Lung (tissue), 12 donors: ENCODE data around the gene SLC35E4. TPM values are rescaled to one million over a fixed set of nuclear protein-coding genes. Genes with fewer than 3 reads are reported as not detected.
"Not testable (repeated sequence)": the region's sequence is repeated elsewhere in the genome, so short reads cannot be mapped to it uniquely, and the experiment has no call there.

ENCODE experiments used
- ATAC-seq: fragments of 200-7000 bp; cut with Tn5 transposase; one replicate; pipeline ENCODE4 v1.9.1; 2020; ENCODE audit warnings: moderate number of reproducible peaks; ENCODE audit not compliant: insufficient read depth, low FRiP score
- DNase-seq, 3 donors: peaks; one replicate each; pipeline ENCODE4 v3.0.0-alpha.2; 2013 to 2017
- H3K27ac ChIP-seq, 2 donors: one replicate each; pipeline ENCODE4 v1.5.1; 2013; ENCODE audit warnings: mild to moderate bottlenecking in 2 of 2, moderate library complexity in 2 of 2, control low read depth in 1 of 2, inconsistent platforms in 1 of 2, low read depth in 1 of 2, low read length in 1 of 2
- H3K27me3 ChIP-seq, 3 donors: one replicate each; pipeline ENCODE4 v1.5.1; 2013; ENCODE audit warnings: low read length in 2 of 3; ENCODE audit not compliant: control insufficient read depth in 3 of 3, insufficient read depth in 3 of 3
- H3K36me3 ChIP-seq, 4 donors: one replicate each; pipeline ENCODE4 v1.5.1; 2013; ENCODE audit warnings: low read length in 4 of 4, mild to moderate bottlenecking in 1 of 4, moderate library complexity in 1 of 4; ENCODE audit not compliant: control insufficient read depth in 4 of 4, insufficient read depth in 4 of 4
- H3K4me1 ChIP-seq, 5 donors: one replicate each; pipeline ENCODE4 v1.5.1; 2013; ENCODE audit warnings: low read length in 5 of 5, mild to moderate bottlenecking in 2 of 5, moderate library complexity in 1 of 5; ENCODE audit not compliant: control insufficient read depth in 5 of 5, insufficient read depth in 5 of 5
- H3K4me3 ChIP-seq: one replicate; pipeline ENCODE4 v1.5.1; 2013; ENCODE audit warnings: mild to moderate bottlenecking, control low read depth, moderate library complexity
- H3K9ac ChIP-seq, 2 donors: one replicate each; pipeline ENCODE4 v1.5.1; 2013; ENCODE audit warnings: low read length in 2 of 2, control low read depth in 1 of 2; ENCODE audit not compliant: insufficient read depth in 1 of 2
- H3K9me3 ChIP-seq, 4 donors: one replicate each; pipeline ENCODE4 v1.5.1; 2013; ENCODE audit warnings: low read length in 3 of 4, mild to moderate bottlenecking in 1 of 4, moderate library complexity in 1 of 4; ENCODE audit not compliant: control insufficient read depth in 4 of 4, insufficient read depth in 3 of 4
- WGBS, 2 donors: extraction: QIAGEN DNeasy Blood & Tissue Kit; methylation state at CpG; one replicate each; pipeline ENCODE4 v1.1.7; 2013; 5-methylcytosine and 5-hydroxymethylcytosine counted together
- polyA plus RNA-seq, 2 donors: library from polyadenylated mRNA; stranded (reverse); fragments of 200-250 nt; gene quantifications; one replicate each; pipeline ENCODE4 v1.2.1, GENCODE V29; 2013
- total RNA-seq, 2 donors: library from RNA; depleted of rRNA in 1 of 2; stranded (reverse); fragments of >200 nt in 1 of 2; gene quantifications; one replicate each; pipeline ENCODE4 v1.2.1, GENCODE V29; 2014 to 2021
- TF ChIP-seq, protein P1 (sequence below): IDR thresholded peaks from 2 replicates; pipeline ENCODE4 v1.5.1; 2012; ENCODE audit warnings: mild to moderate bottlenecking; ENCODE audit errors: control extremely low read depth, extremely low read depth
- donor health status: control.
- donor health status: control.
- donor health status: Bipolar disorder and iron deficiency.
- donor health status: healthy.
- donor health status: DM: yes; HTN: yes; CAD: no.

Gene SLC35E4
- total and polyA plus RNA-seq, 4 donors, result 1.6 to 4.8 (median 3.2) TPM

DNA sequence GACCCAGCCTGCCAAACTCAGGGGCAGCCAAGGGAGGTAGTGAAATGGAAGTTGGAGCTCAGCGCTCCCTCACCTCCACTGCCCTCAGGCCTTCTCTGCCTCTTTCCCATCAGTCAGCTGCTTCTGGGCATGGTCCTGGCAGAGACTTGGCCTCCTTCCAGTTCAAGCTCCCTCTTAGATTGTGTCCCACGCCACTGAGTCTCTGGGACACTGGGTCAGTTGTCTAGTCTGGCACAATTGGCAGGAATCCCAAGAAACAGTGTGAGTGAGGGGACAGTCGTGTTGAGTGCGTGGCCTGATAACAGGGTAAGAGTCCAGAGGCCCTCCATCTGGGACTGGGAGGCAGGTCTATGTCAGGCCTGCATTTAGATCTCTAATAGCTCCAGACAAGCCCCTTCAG, 7.1 kb upstream of the SLC35E4 start:
- WGBS, 2 donors, result 70 to 81% methylated on average over 4 of the region's 4 CpGs
- no peak overlapping the region for H3K9ac ChIP-seq
- TF ChIP-seq, protein P1, sequence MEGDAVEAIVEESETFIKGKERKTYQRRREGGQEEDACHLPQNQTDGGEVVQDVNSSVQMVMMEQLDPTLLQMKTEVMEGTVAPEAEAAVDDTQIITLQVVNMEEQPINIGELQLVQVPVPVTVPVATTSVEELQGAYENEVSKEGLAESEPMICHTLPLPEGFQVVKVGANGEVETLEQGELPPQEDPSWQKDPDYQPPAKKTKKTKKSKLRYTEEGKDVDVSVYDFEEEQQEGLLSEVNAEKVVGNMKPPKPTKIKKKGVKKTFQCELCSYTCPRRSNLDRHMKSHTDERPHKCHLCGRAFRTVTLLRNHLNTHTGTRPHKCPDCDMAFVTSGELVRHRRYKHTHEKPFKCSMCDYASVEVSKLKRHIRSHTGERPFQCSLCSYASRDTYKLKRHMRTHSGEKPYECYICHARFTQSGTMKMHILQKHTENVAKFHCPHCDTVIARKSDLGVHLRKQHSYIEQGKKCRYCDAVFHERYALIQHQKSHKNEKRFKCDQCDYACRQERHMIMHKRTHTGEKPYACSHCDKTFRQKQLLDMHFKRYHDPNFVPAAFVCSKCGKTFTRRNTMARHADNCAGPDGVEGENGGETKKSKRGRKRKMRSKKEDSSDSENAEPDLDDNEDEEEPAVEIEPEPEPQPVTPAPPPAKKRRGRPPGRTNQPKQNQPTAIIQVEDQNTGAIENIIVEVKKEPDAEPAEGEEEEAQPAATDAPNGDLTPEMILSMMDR, result no peak
- no peaks in the 10 kb centered on the region for H3K9me3 ChIP-seq
- H3K27me3 ChIP-seq, result no peaks in the 10 kb centered on the region
- no peak overlapping the region for H3K4me3 ChIP-seq
- no peak overlapping the region for H3K27ac ChIP-seq
- H3K4me1 ChIP-seq, result no peaks in the 10 kb centered on the region
- H3K36me3 ChIP-seq, result no peaks in the 10 kb centered on the region
- ATAC-seq (no peak), DNase-seq (no peak)

GRCh38 chr22:30631469-30631868, 4.1 kb upstream of the SLC35E4 start:
- 96% methylated on average over 14 to 25 of the region's 31 CpGs for WGBS, 2 donors
- not testable (repeated sequence) for H3K4me3 ChIP-seq, H3K36me3 ChIP-seq, H3K27me3 ChIP-seq, H3K27ac ChIP-seq, H3K9me3 ChIP-seq, ATAC-seq, DNase-seq, H3K9ac ChIP-seq
- peaks cover 0 to 14% (median 3%) of the 10 kb centered on the region in 5 donors for H3K4me1 ChIP-seq

DNA sequence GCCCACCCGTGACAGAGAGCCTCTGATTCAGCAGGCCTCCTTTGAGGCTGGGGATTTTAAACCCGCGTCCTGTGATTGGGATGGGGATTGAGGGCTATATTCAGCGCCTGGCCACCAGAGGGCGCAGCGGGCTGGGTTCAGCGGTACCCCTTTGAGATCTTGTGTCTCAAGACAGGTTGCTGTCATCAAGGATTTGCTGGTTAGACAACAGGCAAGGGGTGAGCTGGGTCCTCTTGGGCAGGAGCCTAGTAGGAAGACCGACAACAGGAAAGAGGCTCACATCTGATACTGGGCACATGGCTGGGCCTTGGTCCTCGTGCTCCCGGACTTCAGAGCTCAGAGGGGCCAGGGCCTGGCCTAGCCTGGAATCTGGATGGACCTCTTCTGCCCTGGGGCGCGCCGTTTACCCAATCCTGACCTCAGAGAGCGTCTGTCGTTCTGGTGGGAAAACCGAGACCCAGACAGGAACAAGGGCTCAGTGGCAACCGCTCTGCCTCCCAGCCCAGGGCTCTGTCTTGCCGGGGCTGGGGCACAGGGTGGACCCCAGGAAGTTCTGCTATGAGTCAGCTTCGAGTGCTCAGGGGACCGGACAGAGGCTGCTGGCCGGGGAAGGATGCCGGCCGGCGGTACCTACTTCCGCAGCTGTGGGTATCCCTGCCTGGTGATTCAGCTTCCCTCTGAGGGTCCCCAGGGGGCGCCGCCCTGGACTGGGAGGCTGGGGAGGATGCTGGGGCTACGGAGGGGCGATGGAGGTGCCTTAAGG, 929 bp upstream of the SLC35E4 start:
- TF ChIP-seq, protein P1, result peak; percentile 91
- DNase-seq (peak; percentile 82 to 85 (median 84)), ATAC-seq (peak; percentile 78)
- peak overlapping the region; percentile 87 to 90 for H3K27ac ChIP-seq
- no peaks in the 10 kb centered on the region for H3K9me3 ChIP-seq
- H3K36me3 ChIP-seq, result no peaks in the 10 kb centered on the region
- H3K4me1 ChIP-seq, result peaks cover 0 to 22% (median 12%) of the 10 kb centered on the region in 5 donors
- 7 to 8% methylated on average over 29 of the region's 29 CpGs for WGBS, 2 donors
- H3K4me3 ChIP-seq, result no peak overlapping the region
- no peaks in the 10 kb centered on the region for H3K27me3 ChIP-seq
- no peak overlapping the region for H3K9ac ChIP-seq

GRCh38 chr22:30636226-30637077, 871 bp downstream of the SLC35E4 start:
- Histone ChIP-seq H3K4me3 (peak overlapping the region; percentile 65), H3K9me3 (no peaks in the 10 kb centered on the region), H3K27me3 (no peaks in the 10 kb centered on the region), H3K36me3 (no peaks in the 10 kb centered on the region), H3K9ac (peak overlapping the region in 1 of 2 donors; percentile 67), H3K4me1 (peaks cover 0 to 22% (median 12%) of the 10 kb centered on the region in 5 donors), H3K27ac (peak overlapping the region in 1 of 2 donors; percentile 91)
- 45 to 72% methylated on average over 44 to 45 of the region's 45 CpGs for WGBS, 2 donors
- TF ChIP-seq, protein P1, result no peak
- no peak for ATAC-seq
- peak in 1 of 3 donors; percentile 23 for DNase-seq
